HEK293 (cell line): ENCODE results near the gene EXOC3.

ENCODE experiments used
- KLF10 ChIP-seq: fragments of 450-650 bp; IDR thresholded peaks from 2 replicates; pipeline ENCODE4 v1.5.1; 2018; ENCODE audit warnings: missing biosample characterization, mild to moderate bottlenecking, missing genetic modification characterization
- TCF7L2 ChIP-seq: IDR thresholded peaks from 2 replicates; pipeline ENCODE4 v1.6.1; 2011; ENCODE audit warnings: low read depth, mild to moderate bottlenecking, inconsistent platforms, low read length, moderate library complexity, borderline replicate concordance
- ZNF114 ChIP-seq: fragments of 450-650 bp; formaldehyde crosslinking; IDR thresholded peaks from 2 replicates; pipeline ENCODE4 v1.5.0; 2017; ENCODE audit warnings: missing biosample characterization, missing genetic modification characterization
- ZNF416 ChIP-seq: fragments of 450-650 bp; formaldehyde crosslinking; IDR thresholded peaks from 2 replicates; pipeline ENCODE4 v1.5.1; 2016; ENCODE audit warnings: missing biosample characterization, missing genetic modification characterization
- ZNF561 ChIP-seq: fragments of 450-650 bp; IDR thresholded peaks from 2 replicates; pipeline ENCODE4 v1.5.1; 2018; ENCODE audit warnings: missing biosample characterization, missing genetic modification characterization, borderline replicate concordance
- ZNF830 ChIP-seq: fragments of 450-650 bp; IDR thresholded peaks from 2 replicates; pipeline ENCODE4 v1.5.0; 2018; ENCODE audit warnings: missing biosample characterization, missing genetic modification characterization, low read depth, mild to moderate bottlenecking, moderate library complexity
- TF ChIP-seq, protein P1 (sequence below): fragments of 450-650 bp; formaldehyde crosslinking; IDR thresholded peaks from 2 replicates; pipeline ENCODE4 v1.5.1; 2016; ENCODE audit warnings: missing biosample characterization, missing genetic modification characterization
- TF ChIP-seq, protein P2 (sequence below): fragments of 450-650 bp; formaldehyde crosslinking; IDR thresholded peaks from 2 replicates; pipeline ENCODE4 v1.5.1; 2017; ENCODE audit warnings: missing biosample characterization, mild to moderate bottlenecking, missing genetic modification characterization, moderate library complexity
- TF ChIP-seq, protein P3 (sequence below): fragments of 450-650 bp; formaldehyde crosslinking; IDR thresholded peaks from 2 replicates; pipeline ENCODE4 v1.5.1; 2016; ENCODE audit warnings: missing biosample characterization, missing genetic modification characterization, low read depth

DNA sequence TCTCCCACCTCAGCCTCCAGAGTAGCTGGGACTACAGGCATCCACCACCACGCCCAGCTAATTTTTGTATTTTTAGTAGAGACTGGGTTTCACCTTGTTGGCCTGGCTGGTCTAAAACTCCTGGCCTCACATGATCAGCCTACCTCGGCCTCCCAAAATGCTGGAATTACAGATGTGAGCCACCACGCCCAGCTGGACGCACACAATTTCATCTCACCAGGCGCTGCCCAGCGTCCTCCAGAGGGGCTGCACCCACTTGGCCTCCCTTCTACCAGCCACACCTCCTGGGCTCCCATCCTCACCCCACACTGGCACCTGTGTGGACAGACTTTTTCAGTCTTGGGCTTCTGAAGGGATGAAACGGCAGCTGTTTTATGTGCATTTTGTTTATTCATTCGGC, 3.8 kb upstream of the EXOC3 start:
- no peak for TF ChIP-seq ZNF830
- TF ChIP-seq, protein P1, sequence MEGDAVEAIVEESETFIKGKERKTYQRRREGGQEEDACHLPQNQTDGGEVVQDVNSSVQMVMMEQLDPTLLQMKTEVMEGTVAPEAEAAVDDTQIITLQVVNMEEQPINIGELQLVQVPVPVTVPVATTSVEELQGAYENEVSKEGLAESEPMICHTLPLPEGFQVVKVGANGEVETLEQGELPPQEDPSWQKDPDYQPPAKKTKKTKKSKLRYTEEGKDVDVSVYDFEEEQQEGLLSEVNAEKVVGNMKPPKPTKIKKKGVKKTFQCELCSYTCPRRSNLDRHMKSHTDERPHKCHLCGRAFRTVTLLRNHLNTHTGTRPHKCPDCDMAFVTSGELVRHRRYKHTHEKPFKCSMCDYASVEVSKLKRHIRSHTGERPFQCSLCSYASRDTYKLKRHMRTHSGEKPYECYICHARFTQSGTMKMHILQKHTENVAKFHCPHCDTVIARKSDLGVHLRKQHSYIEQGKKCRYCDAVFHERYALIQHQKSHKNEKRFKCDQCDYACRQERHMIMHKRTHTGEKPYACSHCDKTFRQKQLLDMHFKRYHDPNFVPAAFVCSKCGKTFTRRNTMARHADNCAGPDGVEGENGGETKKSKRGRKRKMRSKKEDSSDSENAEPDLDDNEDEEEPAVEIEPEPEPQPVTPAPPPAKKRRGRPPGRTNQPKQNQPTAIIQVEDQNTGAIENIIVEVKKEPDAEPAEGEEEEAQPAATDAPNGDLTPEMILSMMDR (tag by site-specific recombination), result no peak
- TF ChIP-seq, protein P2, sequence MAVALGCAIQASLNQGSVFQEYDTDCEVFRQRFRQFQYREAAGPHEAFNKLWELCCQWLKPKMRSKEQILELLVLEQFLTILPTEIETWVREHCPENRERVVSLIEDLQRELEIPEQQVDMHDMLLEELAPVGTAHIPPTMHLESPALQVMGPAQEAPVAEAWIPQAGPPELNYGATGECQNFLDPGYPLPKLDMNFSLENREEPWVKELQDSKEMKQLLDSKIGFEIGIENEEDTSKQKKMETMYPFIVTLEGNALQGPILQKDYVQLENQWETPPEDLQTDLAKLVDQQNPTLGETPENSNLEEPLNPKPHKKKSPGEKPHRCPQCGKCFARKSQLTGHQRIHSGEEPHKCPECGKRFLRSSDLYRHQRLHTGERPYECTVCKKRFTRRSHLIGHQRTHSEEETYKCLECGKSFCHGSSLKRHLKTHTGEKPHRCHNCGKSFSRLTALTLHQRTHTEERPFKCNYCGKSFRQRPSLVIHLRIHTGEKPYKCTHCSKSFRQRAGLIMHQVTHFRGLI (tag by site-specific recombination), result no peak
- TF ChIP-seq, protein P3, sequence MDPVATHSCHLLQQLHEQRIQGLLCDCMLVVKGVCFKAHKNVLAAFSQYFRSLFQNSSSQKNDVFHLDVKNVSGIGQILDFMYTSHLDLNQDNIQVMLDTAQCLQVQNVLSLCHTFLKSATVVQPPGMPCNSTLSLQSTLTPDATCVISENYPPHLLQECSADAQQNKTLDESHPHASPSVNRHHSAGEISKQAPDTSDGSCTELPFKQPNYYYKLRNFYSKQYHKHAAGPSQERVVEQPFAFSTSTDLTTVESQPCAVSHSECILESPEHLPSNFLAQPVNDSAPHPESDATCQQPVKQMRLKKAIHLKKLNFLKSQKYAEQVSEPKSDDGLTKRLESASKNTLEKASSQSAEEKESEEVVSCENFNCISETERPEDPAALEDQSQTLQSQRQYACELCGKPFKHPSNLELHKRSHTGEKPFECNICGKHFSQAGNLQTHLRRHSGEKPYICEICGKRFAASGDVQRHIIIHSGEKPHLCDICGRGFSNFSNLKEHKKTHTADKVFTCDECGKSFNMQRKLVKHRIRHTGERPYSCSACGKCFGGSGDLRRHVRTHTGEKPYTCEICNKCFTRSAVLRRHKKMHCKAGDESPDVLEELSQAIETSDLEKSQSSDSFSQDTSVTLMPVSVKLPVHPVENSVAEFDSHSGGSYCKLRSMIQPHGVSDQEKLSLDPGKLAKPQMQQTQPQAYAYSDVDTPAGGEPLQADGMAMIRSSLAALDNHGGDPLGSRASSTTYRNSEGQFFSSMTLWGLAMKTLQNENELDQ (tag by site-specific recombination), result no peak
- TF ChIP-seq ZNF114 (tag by site-specific recombination), result no peak
- TF ChIP-seq KLF10 (tag by site-specific recombination), result no peak
- no peak for TF ChIP-seq TCF7L2
- TF ChIP-seq ZNF416 (tag by site-specific recombination), result no peak
- TF ChIP-seq ZNF561 (tag by site-specific recombination), result no peak
